KMS-11 (cell line): Measurements from ENCODE around the gene RPL28.

Experiments
- H2AFZ ChIP-seq: fragments of 200-600 bp; sonication (generic); 2 replicates; pipeline ENCODE4 v1.6.1; 2016; ENCODE audit warnings: antibody characterized with exemption, mixed run types, low read depth
- H3K27ac ChIP-seq: fragments of 200-600 bp; sonication (generic); 2 replicates; pipeline ENCODE4 v1.6.1; 2016; ENCODE audit warnings: mild to moderate bottlenecking, mixed run types
- H3K27me3 ChIP-seq: fragments of 200-600 bp; sonication (generic); 2 replicates; pipeline ENCODE4 v1.6.1; 2017; ENCODE audit warnings: mild to moderate bottlenecking, low read depth, mixed run types, moderate library complexity; ENCODE audit not compliant: insufficient read depth
- H3K36me3 ChIP-seq: fragments of 200-600 bp; sonication (generic); 2 replicates; pipeline ENCODE4 v1.6.1; 2017; ENCODE audit warnings: mild to moderate bottlenecking, mixed run types; ENCODE audit not compliant: insufficient read depth
- H3K4me1 ChIP-seq: fragments of 200-600 bp; sonication (generic); 2 replicates; pipeline ENCODE4 v1.6.1; 2016; ENCODE audit warnings: mild to moderate bottlenecking, low read depth, mixed run types; ENCODE audit not compliant: poor library complexity, severe bottlenecking
- H3K4me2 ChIP-seq: fragments of 200-600 bp; sonication (generic); 2 replicates; pipeline ENCODE4 v1.7.0; 2016; ENCODE audit warnings: mild to moderate bottlenecking, mixed run types
- H3K4me3 ChIP-seq: fragments of 200-600 bp; sonication (generic); IDR thresholded peaks from 2 replicates; pipeline ENCODE4 v1.6.1; 2017; ENCODE audit warnings: low read depth, low read length, mixed read lengths; ENCODE audit not compliant: insufficient read depth
- H3K79me2 ChIP-seq: fragments of 200-600 bp; sonication (generic); 2 replicates; pipeline ENCODE4 v1.6.1; 2016; ENCODE audit warnings: low read depth, mixed run types; ENCODE audit not compliant: insufficient read depth
- H3K9ac ChIP-seq: fragments of 200-600 bp; sonication (generic); 2 replicates; pipeline ENCODE4 v1.6.1; 2016; ENCODE audit warnings: mild to moderate bottlenecking, mixed run types
- H4K20me1 ChIP-seq: fragments of 200-600 bp; sonication (generic); 2 replicates; pipeline ENCODE4 v1.6.1; 2016; ENCODE audit warnings: mild to moderate bottlenecking, mixed run types; ENCODE audit not compliant: insufficient read depth
- TF ChIP-seq, protein P1 (sequence below): fragments of 200-600 bp; sonication (generic); conservative IDR thresholded peaks from 2 replicates; pipeline ENCODE4 v1.6.1; 2017; ENCODE audit warnings: low read depth, mild to moderate bottlenecking, antibody characterized with exemption, low read length, moderate library complexity, mixed read lengths

Gene RPL28

GRCh38 chr19:55358493-55358892, 27.2 kb upstream of the RPL28 start:
- Histone ChIP-seq H3K79me2 (no peaks in the 10 kb centered on the region), H3K36me3 (no peaks in the 10 kb centered on the region), H3K4me3 (no peak overlapping the region), H2AFZ (no peak overlapping the region), H3K27me3 (peaks cover 52% of the 10 kb centered on the region), H3K27ac (no peak overlapping the region), H3K9ac (no peak overlapping the region), H3K4me1 (peaks cover 3% of the 10 kb centered on the region), H4K20me1 (no peaks in the 10 kb centered on the region), H3K4me2 (no peak overlapping the region)
- TF ChIP-seq, protein P1, sequence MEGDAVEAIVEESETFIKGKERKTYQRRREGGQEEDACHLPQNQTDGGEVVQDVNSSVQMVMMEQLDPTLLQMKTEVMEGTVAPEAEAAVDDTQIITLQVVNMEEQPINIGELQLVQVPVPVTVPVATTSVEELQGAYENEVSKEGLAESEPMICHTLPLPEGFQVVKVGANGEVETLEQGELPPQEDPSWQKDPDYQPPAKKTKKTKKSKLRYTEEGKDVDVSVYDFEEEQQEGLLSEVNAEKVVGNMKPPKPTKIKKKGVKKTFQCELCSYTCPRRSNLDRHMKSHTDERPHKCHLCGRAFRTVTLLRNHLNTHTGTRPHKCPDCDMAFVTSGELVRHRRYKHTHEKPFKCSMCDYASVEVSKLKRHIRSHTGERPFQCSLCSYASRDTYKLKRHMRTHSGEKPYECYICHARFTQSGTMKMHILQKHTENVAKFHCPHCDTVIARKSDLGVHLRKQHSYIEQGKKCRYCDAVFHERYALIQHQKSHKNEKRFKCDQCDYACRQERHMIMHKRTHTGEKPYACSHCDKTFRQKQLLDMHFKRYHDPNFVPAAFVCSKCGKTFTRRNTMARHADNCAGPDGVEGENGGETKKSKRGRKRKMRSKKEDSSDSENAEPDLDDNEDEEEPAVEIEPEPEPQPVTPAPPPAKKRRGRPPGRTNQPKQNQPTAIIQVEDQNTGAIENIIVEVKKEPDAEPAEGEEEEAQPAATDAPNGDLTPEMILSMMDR, result no peak

- Histone ChIP-seq H3K4me3 (no peak overlapping the region), H3K27ac (no peak overlapping the region), H3K27me3 (peaks cover 53% of the 10 kb centered on the region), H3K4me2 (no peak overlapping the region), H3K79me2 (no peaks in the 10 kb centered on the region), H3K9ac (no peak overlapping the region), H4K20me1 (no peaks in the 10 kb centered on the region), H3K4me1 (peaks cover under 1% of the 10 kb centered on the region), H2AFZ (no peak overlapping the region), H3K36me3 (no peaks in the 10 kb centered on the region)
- TF ChIP-seq, protein P1, result no peak
Observed at GRCh38 chr19:55358943-55359908, 26.5 kb upstream of the RPL28 start.

DNA sequence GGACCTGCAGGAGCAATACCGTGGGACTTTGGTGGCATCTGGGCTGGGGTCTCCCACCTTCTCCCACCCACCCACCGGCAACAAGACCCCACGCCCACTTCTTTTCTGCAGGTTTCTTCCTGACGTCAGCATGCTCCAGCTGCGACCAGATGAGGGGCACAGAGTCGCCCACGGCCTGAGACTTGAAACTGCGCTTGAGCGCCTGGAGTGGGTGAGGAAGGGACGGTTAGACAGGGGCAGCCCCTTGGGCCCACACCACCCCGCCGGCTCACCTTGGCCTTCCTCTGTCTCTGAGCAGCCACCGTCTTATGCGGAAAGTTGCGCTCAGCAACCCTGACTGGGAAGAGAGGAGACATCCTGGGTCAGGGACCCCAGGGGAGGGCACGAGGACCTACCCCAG, 24.8 kb upstream of the RPL28 start:
- no peak overlapping the region for H3K4me2 ChIP-seq
- H3K4me1 ChIP-seq, result no peaks in the 10 kb centered on the region
- no peaks in the 10 kb centered on the region for H3K79me2 ChIP-seq
- H3K4me3 ChIP-seq, result no peak overlapping the region
- peaks cover 57% of the 10 kb centered on the region for H3K27me3 ChIP-seq
- TF ChIP-seq, protein P1, result no peak
- no peak overlapping the region for H3K9ac ChIP-seq
- H4K20me1 ChIP-seq, result no peaks in the 10 kb centered on the region
- no peak overlapping the region for H3K27ac ChIP-seq
- H3K36me3 ChIP-seq, result no peaks in the 10 kb centered on the region
- no peak overlapping the region for H2AFZ ChIP-seq

- Histone ChIP-seq H3K36me3 (no peaks in the 10 kb centered on the region), H3K4me3 (no peak overlapping the region), H3K27me3 (peaks cover 47% of the 10 kb centered on the region), H3K4me2 (no peak overlapping the region), H4K20me1 (no peaks in the 10 kb centered on the region), H3K27ac (no peak overlapping the region), H3K4me1 (no peaks in the 10 kb centered on the region), H3K9ac (no peak overlapping the region), H2AFZ (no peak overlapping the region), H3K79me2 (no peaks in the 10 kb centered on the region)
- TF ChIP-seq, protein P1, result no peak
Observed at GRCh38 chr19:55362174-55362989, 23.4 kb upstream of the RPL28 start.
